Activated gamma-delta T cell treated with anti-CD3 and anti-CD28 coated beads, Interleukin-2, amount 50 U/mL, for 16 hours (primary cell): ENCODE data around the gene CXorf49B.
"Not testable (repeated sequence)": the region's sequence is repeated elsewhere in the genome, so short reads cannot be mapped to it uniquely, and the experiment has no call there.

Source experiments
- DNase-seq: peaks from one replicate; pipeline ENCODE4 v3.0.0-alpha.2; 2020; ENCODE audit warnings: low read depth

CXorf49B gene

DNA sequence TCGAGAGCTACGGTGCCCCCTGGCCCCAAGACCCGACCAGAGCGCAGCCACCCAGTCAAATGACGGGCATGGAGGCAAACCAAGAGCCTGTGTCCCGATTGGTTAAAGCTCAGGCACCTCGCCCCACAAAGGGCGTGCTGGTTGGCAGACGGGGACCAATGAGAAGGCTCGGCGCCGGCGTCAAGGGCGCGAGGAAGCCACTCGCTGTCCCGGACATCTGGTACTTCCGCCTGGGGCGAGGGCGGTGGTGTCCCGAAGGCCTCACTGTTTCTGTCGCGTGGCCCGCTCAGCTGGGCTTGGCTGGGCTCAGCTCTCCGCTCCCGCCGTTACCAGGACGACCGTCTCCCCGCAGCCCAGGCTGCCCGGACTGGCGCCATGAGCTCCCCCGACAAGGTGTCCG is at the start of gene CXorf49B:
Gene CXorf49B (plus strand): TSS at position 301 of the 400 bp plus-strand sequence. CDS start 75 bp downstream, at position 376.
- not testable (repeated sequence) for DNase-seq

DNA sequence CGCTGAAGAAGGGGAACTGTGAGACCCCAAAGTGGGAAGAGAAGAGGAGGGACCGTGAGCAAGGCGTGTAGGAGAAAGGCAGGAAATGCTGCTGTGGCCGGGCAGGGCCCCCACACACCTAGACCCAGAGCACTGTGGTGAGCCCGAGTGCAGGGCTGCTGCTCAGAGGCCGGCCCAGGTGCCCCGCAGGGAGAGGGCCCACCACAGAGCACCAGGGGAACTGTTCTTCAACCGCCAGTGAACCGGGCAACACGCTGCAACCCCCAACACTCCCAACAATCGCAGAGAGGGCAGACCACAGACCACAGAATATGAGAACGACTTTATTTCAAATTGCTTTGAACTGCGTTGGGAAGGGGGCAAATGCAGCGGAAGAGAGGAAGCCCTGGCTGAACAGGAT is 49.1 kb upstream of the CXorf49B start:
- not testable (repeated sequence) for DNase-seq

DNA sequence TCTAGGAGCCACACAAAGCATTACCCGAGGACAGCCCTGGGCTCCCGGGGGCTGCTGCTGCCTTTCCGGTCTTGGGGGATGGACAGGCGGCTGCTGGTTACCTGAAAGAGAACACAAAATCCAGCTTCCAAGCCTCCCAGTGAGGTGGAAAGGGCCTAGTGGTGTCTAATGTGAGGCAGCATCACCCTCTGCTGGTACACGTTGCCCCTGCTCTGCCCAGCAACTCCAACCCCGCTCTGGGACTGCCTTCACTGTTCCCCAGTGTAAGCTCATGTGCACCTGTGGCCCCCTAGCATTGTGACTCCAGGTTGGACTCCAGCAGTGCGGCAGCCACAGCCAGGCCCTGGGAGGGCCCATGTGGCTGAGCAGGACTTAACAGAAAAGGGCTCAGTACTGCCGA is 47.6 kb upstream of the CXorf49B start:
- not testable (repeated sequence) for DNase-seq

DNA sequence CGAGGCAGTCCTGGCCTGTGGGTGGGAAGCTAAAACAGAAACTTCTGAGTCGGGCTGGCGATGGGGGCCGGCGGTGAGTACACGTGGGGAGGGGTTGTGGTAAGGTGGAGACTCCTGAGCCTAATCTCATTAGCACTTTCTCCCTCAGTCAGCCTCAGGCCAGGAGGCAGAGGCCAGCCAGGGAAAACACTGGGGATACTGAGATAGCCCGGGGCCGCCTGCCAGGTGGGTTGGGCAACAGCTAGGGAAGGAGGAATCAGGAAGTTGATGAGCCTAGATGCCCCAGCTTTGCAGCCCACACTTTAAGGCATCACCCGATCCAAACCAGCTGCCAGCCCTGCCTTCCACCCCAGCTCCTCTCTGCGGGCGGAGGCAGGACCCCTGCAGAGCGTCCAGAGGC is 46.8 kb upstream of the CXorf49B start:
- DNase-seq, result not testable (repeated sequence)

DNA sequence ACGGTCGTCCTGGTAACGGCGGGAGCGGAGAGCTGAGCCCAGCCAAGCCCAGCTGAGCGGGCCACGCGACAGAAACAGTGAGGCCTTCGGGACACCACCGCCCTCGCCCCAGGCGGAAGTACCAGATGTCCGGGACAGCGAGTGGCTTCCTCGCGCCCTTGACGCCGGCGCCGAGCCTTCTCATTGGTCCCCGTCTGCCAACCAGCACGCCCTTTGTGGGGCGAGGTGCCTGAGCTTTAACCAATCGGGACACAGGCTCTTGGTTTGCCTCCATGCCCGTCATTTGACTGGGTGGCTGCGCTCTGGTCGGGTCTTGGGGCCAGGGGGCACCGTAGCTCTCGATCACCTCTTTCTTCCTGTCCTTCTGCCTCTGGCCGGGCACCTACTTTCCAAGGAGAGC is 45.0 kb upstream of the CXorf49B start, which contains the start of gene CXorf49:
Gene CXorf49 (minus strand): TSS at position 101 of the 400 bp plus-strand sequence. CDS start 134 bp downstream, outside the sequence.
- DNase-seq, result not testable (repeated sequence)

DNA sequence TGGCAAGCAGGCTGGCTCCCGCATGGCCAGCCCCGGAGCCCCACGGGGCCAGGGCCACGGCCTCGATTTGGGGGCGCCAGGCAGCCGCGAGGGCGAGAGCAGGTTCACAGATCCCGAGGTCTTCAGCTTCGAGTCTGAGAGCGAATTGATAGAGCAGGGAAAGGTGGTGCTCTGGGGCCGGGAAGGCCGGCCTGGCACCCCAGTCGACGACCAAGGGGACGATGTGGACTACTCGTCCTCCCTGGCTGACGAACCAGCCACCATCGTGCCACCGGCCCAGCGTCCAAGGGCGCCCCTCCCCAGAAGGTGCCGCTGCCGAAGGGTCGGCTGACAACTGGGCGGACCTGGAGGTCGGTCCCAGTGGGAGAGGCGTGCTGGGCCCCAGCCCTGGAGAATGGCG is 44.0 kb upstream of the CXorf49B start:
- DNase-seq, result not testable (repeated sequence)

DNA sequence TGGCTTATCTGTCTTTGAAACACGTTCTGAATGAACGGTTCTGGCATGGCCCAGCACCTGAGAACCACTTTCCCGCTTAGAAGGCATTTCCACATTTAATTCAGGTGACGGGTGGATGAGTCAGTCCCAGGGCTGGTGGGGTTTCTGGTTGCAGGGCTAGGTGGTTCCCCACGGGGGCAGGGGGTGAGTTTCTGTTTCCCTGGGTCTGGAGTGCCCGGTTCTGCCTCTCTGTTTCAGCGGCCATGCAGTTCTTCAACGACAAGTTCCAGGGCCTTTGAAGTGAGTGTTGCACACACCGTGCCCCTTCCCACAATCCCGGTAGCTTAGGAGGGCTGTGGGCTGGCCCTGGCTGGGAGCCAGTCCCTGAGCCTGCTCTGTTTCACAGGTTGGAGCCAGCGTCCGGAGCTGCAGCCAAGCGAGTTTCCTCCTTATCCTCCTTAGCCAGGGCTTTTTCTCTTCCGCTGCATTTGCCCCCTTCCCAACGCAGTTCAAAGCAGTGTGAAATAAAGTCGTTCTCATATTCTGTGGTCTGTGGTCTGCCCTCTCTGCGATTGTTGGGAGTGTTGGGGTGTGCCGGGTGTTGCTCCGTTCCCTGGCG is 42.8 kb upstream of the CXorf49B start:
- not testable (repeated sequence) for DNase-seq

DNA sequence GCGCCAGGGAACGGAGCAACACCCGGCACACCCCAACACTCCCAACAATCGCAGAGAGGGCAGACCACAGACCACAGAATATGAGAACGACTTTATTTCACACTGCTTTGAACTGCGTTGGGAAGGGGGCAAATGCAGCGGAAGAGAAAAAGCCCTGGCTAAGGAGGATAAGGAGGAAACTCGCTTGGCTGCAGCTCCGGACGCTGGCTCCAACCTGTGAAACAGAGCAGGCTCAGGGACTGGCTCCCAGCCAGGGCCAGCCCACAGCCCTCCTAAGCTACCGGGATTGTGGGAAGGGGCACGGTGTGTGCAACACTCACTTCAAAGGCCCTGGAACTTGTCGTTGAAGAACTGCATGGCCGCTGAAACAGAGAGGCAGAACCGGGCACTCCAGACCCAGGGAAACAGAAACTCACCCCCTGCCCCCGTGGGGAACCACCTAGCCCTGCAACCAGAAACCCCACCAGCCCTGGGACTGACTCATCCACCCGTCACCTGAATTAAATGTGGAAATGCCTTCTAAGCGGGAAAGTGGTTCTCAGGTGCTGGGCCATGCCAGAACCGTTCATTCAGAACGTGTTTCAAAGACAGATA is 2.4 kb upstream of the CXorf49B start:
- not testable (repeated sequence) for DNase-seq

DNA sequence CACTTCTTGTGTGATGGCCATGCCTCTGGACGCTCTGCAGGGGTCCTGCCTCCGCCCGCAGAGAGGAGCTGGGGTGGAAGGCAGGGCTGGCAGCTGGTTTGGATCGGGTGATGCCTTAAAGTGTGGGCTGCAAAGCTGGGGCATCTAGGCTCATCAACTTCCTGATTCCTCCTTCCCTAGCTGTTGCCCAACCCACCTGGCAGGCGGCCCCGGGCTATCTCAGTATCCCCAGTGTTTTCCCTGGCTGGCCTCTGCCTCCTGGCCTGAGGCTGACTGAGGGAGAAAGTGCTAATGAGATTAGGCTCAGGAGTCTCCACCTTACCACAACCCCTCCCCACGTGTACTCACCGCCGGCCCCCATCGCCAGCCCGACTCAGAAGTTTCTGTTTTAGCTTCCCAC is 1.7 kb downstream of the CXorf49B start:
- not testable (repeated sequence) for DNase-seq

DNA sequence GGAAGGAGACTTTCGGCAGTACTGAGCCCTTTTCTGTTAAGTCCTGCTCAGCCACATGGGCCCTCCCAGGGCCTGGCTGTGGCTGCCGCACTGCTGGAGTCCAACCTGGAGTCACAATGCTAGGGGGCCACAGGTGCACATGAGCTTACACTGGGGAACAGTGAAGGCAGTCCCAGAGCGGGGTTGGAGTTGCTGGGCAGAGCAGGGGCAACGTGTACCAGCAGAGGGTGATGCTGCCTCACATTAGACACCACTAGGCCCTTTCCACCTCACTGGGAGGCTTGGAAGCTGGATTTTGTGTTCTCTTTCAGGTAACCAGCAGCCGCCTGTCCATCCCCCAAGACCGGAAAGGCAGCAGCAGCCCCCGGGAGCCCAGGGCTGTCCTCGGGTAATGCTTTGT is 2.5 kb downstream of the CXorf49B start:
- not testable (repeated sequence) for DNase-seq

DNA sequence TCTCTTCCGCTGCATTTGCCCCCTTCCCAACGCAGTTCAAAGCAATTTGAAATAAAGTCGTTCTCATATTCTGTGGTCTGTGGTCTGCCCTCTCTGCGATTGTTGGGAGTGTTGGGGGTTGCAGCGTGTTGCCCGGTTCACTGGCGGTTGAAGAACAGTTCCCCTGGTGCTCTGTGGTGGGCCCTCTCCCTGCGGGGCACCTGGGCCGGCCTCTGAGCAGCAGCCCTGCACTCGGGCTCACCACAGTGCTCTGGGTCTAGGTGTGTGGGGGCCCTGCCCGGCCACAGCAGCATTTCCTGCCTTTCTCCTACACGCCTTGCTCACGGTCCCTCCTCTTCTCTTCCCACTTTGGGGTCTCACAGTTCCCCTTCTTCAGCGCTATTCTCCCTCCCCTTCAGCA is 4.0 kb downstream of the CXorf49B start:
- not testable (repeated sequence) for DNase-seq

DNA sequence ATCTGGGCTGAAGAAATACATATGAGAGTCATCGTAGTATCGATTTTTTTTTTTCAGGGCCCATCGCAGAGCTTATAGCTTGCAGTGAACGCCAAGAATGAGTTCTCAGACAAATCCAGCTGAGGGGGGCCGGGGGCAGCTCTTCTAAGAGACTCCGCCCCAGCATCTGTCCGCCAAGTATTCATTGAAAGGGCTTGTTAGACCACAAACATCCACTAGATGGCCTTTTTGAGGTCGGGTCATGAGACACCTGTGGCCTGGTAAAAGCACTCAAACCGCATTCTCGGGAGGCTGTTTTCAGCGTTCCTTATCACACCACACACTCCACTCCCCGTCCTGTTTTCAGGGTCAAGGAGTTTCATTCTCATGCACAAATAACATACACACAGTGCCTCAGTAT is 15.2 kb downstream of the CXorf49B start:
- not testable (repeated sequence) for DNase-seq

DNA sequence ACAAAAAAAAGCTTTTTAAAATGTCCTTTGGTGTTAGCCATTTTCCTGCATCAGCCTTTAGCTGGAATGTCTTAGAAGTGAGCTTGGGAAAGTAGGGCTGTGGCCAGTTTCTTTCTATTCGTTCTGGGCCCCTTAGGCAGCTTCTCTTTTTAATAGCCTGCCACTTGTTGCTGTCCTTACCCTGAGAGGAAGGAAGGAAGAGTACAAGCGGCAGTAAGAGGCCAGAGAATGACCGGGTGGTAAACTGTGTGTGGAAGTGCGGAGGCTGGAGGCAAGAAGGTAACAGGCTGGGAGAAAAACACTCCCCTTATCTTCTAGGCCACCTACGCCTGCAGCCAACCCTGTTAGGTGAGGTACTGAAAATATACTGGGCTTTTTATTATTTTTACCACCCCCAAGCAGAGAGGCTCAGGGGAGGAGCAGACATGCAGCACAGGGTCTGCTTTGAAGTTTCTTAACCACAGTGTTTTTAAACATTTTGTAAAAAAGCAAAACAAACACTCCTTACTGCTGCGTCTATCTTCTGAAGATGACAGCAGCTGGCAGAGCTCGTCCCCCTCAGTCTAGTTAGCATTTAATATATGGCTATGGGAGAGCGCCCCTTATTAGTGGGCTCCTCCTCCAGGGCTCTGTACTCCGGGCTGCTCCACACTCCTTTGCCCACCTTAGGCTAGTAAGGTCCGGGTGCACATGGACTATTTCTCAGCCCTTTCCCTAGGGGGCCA is 19.2 kb downstream of the CXorf49B start:
- not testable (repeated sequence) for DNase-seq

DNA sequence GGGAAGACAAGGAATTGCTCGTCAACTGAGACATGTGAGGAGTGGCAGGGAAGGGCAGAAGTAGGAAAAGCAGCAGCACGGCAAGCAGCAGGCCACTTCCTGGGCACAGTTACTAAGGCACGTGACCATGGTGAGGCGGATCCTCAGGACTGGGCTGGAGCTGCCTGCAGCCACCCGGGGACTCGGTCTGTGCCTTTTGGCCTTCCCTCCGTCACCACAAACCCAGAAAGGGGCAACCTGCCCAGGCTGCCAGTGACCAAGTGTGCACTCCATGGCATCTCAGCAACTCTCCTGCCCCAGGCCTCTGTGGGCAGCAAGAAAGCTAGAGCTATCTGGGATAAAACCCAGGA is 19.8 kb downstream of the CXorf49B start:
- DNase-seq, result not testable (repeated sequence)

DNA sequence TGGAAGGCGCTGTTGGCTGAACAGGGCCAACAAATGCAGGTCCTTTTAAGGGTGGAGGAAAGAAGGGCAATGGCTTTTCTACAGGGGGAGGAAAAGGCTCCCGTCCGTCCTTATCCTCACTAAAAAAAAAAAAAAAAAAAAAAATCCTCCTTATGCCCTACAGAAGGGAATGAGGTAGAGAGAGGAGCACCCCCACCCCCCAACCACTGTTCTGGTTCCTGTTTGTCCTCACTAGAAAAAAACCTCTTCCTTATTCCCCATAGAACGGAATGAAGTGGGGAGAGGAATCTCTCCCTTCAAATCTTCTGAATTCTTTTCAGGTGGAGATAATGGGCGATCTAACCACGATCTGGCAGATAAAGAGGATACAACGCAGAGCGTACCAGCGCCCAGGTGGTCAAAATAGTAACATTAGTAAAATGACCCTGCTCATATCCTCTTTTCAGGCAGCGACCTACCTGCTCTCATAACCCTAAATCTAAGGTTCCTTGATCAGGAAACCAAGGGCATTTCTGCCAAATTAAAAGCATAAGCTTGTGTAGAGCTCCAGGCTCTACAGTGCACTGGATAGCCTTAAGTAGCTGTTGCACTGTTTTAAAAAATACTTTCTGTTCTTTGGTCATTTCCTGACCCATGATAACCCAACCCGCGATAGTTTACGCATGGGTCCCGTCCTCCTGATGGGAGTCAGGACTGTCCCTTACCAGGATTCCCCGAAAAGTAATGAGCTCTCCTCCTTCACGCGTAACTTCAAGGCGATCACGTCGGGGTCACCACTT is 20.6 kb downstream of the CXorf49B start:
- not testable (repeated sequence) for DNase-seq

DNA sequence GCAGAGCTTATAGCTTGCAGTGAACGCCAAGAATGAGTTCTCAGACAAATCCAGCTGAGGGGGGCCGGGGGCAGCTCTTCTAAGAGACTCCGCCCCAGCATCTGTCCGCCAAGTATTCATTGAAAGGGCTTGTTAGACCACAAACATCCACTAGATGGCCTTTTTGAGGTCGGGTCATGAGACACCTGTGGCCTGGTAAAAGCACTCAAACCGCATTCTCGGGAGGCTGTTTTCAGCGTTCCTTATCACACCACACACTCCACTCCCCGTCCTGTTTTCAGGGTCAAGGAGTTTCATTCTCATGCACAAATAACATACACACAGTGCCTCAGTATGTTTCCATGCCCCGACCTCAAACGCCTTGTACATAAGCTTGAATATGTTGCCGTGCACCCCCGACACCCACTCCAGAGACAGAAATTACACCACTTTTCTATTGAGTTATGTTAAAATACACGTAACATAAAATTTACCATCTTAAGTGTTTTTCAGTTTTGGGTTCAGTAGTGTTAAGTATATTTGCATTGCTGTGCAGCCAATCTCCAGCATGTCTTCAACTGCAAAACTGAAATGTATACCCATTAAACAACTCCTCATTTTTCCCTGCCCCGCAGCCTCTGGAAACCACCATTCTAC is 21.3 kb downstream of the CXorf49B start:
- DNase-seq, result not testable (repeated sequence)

DNA sequence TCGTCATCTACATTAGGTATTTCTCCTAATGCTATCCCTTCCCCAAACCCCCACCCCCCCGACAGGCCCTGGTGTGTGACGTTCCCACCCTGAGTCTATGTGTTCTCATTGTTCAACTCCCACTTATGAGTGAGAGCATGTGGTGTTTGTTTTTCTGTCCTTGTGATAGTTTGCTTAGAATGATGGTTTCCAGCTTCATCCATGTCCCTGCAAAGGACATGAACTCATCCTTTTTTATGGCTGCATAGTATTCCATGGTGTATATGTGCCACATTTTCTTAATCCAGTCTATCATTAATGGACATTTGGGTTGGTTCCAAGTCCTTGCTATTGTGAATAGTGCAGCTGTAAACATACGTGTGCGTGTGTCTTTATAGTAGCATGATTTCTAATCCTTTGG is 43.3 kb downstream of the CXorf49B start:
- DNase-seq, result not testable (repeated sequence)

DNA sequence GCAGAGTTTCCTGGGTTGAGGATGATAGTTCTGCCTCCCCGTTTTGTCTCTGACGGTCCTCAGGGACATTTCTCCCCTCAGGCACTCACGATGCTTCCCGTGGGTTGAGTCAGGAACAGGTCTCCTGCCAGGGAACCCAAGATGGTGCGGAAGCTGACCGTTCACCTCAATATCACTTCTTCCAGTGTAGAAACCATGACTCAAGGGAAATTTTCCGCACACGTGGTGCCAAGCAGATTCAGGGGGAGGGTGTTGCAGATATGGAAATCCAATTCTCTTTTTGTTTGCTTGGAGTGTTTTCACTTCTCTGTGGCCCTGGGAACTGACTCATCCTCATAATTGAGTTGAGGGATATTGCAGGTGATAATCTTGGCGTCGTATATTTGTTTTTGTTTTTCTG is 46.7 kb downstream of the CXorf49B start:
- DNase-seq, result no peak

DNA sequence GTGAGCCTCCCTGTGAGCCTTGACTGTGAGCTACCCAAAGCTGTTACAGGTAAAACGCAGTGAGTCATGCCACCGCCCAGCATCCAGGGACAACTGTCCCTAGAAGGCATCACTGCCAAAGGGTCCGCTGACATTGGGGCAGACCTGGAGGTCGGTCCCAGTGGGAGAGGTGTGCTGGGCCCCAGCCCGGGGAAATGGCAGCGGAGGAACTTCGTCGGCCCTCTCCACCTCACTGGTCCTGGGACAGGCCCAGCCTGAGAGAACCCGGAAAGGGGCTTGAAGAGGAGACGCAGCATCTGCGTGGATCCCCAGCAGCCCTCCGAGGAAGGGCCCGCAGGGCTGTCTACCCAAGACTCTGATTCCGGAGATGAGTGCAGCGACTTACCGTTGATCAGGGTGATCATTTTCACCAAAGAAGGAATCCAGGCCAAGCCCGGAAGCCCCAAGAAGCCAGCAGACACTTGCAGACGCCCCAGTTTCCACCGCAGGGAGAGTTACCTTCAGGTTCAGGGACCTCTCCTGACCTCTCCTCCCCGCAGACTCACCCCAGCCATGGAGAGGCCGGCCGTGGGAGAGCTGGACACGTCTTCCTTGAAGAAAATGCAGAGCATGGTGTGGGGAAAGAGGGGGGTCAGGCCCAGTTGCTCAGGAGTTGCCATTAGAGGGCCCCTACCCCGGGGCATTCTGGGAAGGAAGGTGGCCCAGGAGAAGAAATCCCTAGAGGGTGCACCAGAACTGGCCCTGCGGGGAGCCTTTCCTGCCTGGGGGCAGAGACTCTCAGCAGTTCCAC is 51.2 kb downstream of the CXorf49B start:
- DNase-seq, result no peak

DNA sequence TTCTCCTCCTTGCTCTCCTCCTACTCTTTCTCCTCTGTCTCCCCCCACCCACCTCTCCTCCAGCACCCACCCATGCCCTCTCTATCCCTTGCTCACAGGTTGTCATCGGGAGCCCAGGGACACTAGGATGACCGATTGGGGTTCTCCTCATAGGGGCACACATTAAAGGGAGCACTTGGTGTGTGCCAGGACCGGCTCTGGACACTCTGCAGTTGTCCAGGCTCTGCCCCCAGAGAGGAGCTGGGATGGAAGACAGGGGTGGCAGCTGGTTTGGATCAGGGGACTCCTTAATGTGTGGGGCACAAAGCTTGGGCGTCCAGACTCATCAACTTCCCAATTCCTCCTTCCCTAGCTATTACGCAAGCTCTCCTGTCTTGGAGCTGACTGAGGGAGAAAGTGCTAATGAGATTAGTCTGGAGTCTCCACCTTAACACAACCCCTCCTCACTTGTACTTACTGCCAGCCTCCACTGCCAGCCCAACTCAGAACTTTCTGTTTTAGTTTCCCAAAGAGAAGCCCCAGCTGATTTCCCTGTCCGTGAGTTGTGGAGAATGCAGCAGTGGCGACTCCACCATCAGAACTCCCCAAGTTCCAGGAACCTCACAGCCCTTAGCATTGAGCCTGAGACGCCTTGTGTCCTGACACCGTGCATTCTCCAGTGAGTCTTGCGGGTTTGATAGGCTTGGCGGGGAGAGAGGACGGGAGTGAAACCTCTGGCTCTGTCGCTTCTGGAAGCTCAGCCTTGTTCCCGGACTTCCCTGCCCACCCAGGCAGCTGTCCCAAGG is 52.2 kb downstream of the CXorf49B start:
- DNase-seq, result no peak

DNA sequence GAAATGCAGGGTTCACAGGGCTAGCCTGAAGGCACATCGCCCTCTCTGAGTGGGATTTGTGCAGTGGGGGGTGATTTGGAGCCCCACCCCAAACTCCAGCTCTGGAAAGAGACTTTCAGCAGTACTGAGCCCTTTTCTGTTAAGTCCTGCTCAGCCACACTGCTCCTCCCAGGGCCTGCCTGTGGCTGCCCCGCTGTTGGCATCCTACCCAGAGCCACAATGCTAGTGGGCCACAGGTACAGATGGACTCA is 52.7 kb downstream of the CXorf49B start:
- DNase-seq, result no peak
